Astrocyte (in vitro differentiated cells and primary cell): ENCODE results near the gene MGMT. TPM values are rescaled to one million over a fixed set of nuclear protein-coding genes. Genes with fewer than 3 reads are reported as not detected.

Experiments used
- DNase-seq: peaks from one replicate; pipeline ENCODE4 v3.0.0-alpha.2; 2010; ENCODE audit warnings: low read depth
- FAIRE-seq: peaks from 2 replicates; lab custom pipeline; 2011; peaks lifted over from hg19 to GRCh38; lab: Jason Lieb, UNC
- H2AFZ ChIP-seq: 2 replicates; pipeline ENCODE4 v1.6.0; 2012; ENCODE audit warnings: low read depth, low read length, inconsistent platforms
- H3K27ac ChIP-seq: 2 replicates; pipeline ENCODE4 v1.5.1; 2011; ENCODE audit warnings: low read depth, low read length, inconsistent platforms
- H3K27me3 ChIP-seq: 2 replicates; pipeline ENCODE4 v1.6.0; 2011; ENCODE audit warnings: low read length, inconsistent platforms; ENCODE audit not compliant: insufficient read depth
- H3K36me3 ChIP-seq: 2 replicates; pipeline ENCODE4 v1.5.1; 2011; ENCODE audit warnings: low read length, inconsistent platforms; ENCODE audit not compliant: insufficient read depth
- H3K4me1 ChIP-seq: 2 replicates; pipeline ENCODE4 v1.5.1; 2011; ENCODE audit warnings: low read length, inconsistent platforms; ENCODE audit not compliant: insufficient read depth
- H3K4me2 ChIP-seq: 2 replicates; pipeline ENCODE4 v1.6.0; 2012; ENCODE audit warnings: low read length, inconsistent platforms
- H3K4me3 ChIP-seq: 2 replicates; pipeline ENCODE4 v1.5.1; 2011; ENCODE audit warnings: low read depth, mild to moderate bottlenecking, low read length, inconsistent platforms; ENCODE audit not compliant: insufficient read depth
- H3K79me2 ChIP-seq: 2 replicates; pipeline ENCODE4 v1.6.0; 2012; ENCODE audit warnings: mild to moderate bottlenecking, low read length, inconsistent platforms; ENCODE audit not compliant: insufficient read depth
- H3K9ac ChIP-seq: 2 replicates; pipeline ENCODE4 v1.6.0; 2012; ENCODE audit warnings: mild to moderate bottlenecking, low read length, inconsistent platforms
- H3K9me3 ChIP-seq: 2 replicates; pipeline ENCODE4 v1.5.1; 2012; ENCODE audit warnings: low read depth, mild to moderate bottlenecking, low read length, inconsistent platforms; ENCODE audit not compliant: insufficient read depth
- H4K20me1 ChIP-seq: 2 replicates; pipeline ENCODE4 v1.6.0; 2012; ENCODE audit warnings: low read length, inconsistent platforms; ENCODE audit not compliant: insufficient read depth
- H3K27ac Mint-ChIP-seq: one replicate; pipeline ENCODE4 v1.8.0; 2021; ENCODE audit warnings: mild to moderate bottlenecking, mixed read lengths; ENCODE audit not compliant: unreplicated experiment
- H3K27me3 Mint-ChIP-seq: one replicate; pipeline ENCODE4 v1.8.0; 2021; ENCODE audit warnings: low read depth, mixed read lengths; ENCODE audit not compliant: unreplicated experiment
- H3K36me3 Mint-ChIP-seq: one replicate; pipeline ENCODE4 v1.8.0; 2021; ENCODE audit warnings: low read depth, mixed read lengths; ENCODE audit not compliant: unreplicated experiment
- H3K4me1 Mint-ChIP-seq: one replicate; pipeline ENCODE4 v1.8.0; 2021; ENCODE audit warnings: low read depth, mixed read lengths; ENCODE audit not compliant: unreplicated experiment
- H3K4me3 Mint-ChIP-seq: one replicate; pipeline ENCODE4 v1.8.0; 2021; ENCODE audit warnings: mild to moderate bottlenecking, moderate library complexity, mixed read lengths; ENCODE audit not compliant: unreplicated experiment
- H3K9me3 Mint-ChIP-seq: one replicate; pipeline ENCODE4 v1.8.0; 2021; ENCODE audit warnings: mild to moderate bottlenecking, mixed read lengths; ENCODE audit not compliant: unreplicated experiment
- EZH2 ChIP-seq: IDR thresholded peaks from 2 replicates; pipeline ENCODE4 v1.6.1; 2012; ENCODE audit warnings: mild to moderate bottlenecking, low read length, inconsistent platforms; ENCODE audit not compliant: insufficient read depth
- total RNA-seq: library from RNA; stranded (reverse); gene quantifications from 2 replicates; pipeline ENCODE4 v1.2.1, GENCODE V29; 2021
- TF ChIP-seq, protein P1 (sequence below): IDR thresholded peaks from 2 replicates; pipeline ENCODE4 v1.5.1; 2011; ENCODE audit warnings: low read depth, mild to moderate bottlenecking, inconsistent platforms, low read length, moderate library complexity; ENCODE audit not compliant: insufficient read depth

Gene MGMT
- total RNA-seq, 1 donor from 2014 or later = 9.5 TPM

GRCh38 chr10:129670124-129670523 is 203.1 kb downstream of the MGMT start:
- Mint-ChIP-seq H3K27ac (no peak overlapping the region), H3K36me3 (peaks cover 3% of the 10 kb centered on the region), H3K9me3 (peaks cover 6% of the 10 kb centered on the region), H3K4me3 (no peak overlapping the region), H3K27me3 (no peaks in the 10 kb centered on the region), H3K4me1 (no peaks in the 10 kb centered on the region)
- H4K20me1 ChIP-seq = no peaks in the 10 kb centered on the region
- no peak overlapping the region for H3K4me2 ChIP-seq
- no peak overlapping the region for H3K9ac ChIP-seq
- H2AFZ ChIP-seq = no peak overlapping the region
- FAIRE-seq (no peak), DNase-seq (no peak)
- H3K27ac ChIP-seq = no peak overlapping the region
- H3K4me1 ChIP-seq = no peaks in the 10 kb centered on the region
- no peaks in the 10 kb centered on the region for H3K36me3 ChIP-seq
- no peaks in the 10 kb centered on the region for H3K9me3 ChIP-seq
- no peak overlapping the region for H3K4me3 ChIP-seq
- TF ChIP-seq, protein P1, sequence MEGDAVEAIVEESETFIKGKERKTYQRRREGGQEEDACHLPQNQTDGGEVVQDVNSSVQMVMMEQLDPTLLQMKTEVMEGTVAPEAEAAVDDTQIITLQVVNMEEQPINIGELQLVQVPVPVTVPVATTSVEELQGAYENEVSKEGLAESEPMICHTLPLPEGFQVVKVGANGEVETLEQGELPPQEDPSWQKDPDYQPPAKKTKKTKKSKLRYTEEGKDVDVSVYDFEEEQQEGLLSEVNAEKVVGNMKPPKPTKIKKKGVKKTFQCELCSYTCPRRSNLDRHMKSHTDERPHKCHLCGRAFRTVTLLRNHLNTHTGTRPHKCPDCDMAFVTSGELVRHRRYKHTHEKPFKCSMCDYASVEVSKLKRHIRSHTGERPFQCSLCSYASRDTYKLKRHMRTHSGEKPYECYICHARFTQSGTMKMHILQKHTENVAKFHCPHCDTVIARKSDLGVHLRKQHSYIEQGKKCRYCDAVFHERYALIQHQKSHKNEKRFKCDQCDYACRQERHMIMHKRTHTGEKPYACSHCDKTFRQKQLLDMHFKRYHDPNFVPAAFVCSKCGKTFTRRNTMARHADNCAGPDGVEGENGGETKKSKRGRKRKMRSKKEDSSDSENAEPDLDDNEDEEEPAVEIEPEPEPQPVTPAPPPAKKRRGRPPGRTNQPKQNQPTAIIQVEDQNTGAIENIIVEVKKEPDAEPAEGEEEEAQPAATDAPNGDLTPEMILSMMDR = no peak
- no peak for TF ChIP-seq EZH2
- no peaks in the 10 kb centered on the region for H3K27me3 ChIP-seq
- no peaks in the 10 kb centered on the region for H3K79me2 ChIP-seq

- peaks cover 7% of the 10 kb centered on the region for H3K36me3 Mint-ChIP-seq
- Histone ChIP-seq H3K9me3 (no peaks in the 10 kb centered on the region), H3K27ac (no peak overlapping the region), H3K27me3 (no peaks in the 10 kb centered on the region), H3K79me2 (no peaks in the 10 kb centered on the region), H4K20me1 (no peaks in the 10 kb centered on the region), H3K4me3 (no peak overlapping the region), H3K4me1 (no peaks in the 10 kb centered on the region), H3K36me3 (no peaks in the 10 kb centered on the region), H3K9ac (no peak overlapping the region), H2AFZ (no peak overlapping the region), H3K4me2 (no peak overlapping the region)
- no peak overlapping the region for H3K27ac Mint-ChIP-seq
- FAIRE-seq (no peak), DNase-seq (no peak)
- no peaks in the 10 kb centered on the region for H3K4me1 Mint-ChIP-seq
- no peak for TF ChIP-seq EZH2
- TF ChIP-seq, protein P1 = no peak
- peaks cover 7% of the 10 kb centered on the region for H3K9me3 Mint-ChIP-seq
- H3K27me3 Mint-ChIP-seq = no peaks in the 10 kb centered on the region
- H3K4me3 Mint-ChIP-seq = no peak overlapping the region
These were observed 206.3 kb downstream of the MGMT start for GRCh38 chr10:129673292-129673691.

GRCh38 chr10:129675027-129675769 is 208.2 kb downstream of the MGMT start:
- Histone ChIP-seq H3K79me2 (no peaks in the 10 kb centered on the region), H3K9me3 (no peaks in the 10 kb centered on the region), H2AFZ (no peak overlapping the region), H3K4me2 (no peak overlapping the region), H3K27me3 (no peaks in the 10 kb centered on the region), H3K4me1 (no peaks in the 10 kb centered on the region), H3K4me3 (no peak overlapping the region), H3K27ac (no peak overlapping the region), H3K36me3 (no peaks in the 10 kb centered on the region), H3K9ac (no peak overlapping the region), H4K20me1 (no peaks in the 10 kb centered on the region)
- Mint-ChIP-seq H3K4me1 (no peaks in the 10 kb centered on the region), H3K27me3 (no peaks in the 10 kb centered on the region), H3K9me3 (peaks cover 7% of the 10 kb centered on the region), H3K27ac (no peak overlapping the region), H3K36me3 (peaks cover 12% of the 10 kb centered on the region), H3K4me3 (no peak overlapping the region)
- FAIRE-seq (no peak), DNase-seq (no peak)
- TF ChIP-seq, protein P1 = no peak
- no peak for TF ChIP-seq EZH2
